HEK293T (cell line): ENCODE data around the gene TNIK.

Source experiments
- CTBP1 ChIP-seq: fragments of 450-650 bp; IDR thresholded peaks from 2 replicates; pipeline ENCODE4 v1.6.1; 2016; ENCODE audit warnings: borderline replicate concordance
- ELF4 ChIP-seq: fragments of 450-650 bp; IDR thresholded peaks from 2 replicates; pipeline ENCODE4 v1.6.1; 2017; ENCODE audit warnings: antibody characterized with exemption
- FOXK2 ChIP-seq: fragments of 450-650 bp; IDR thresholded peaks from 2 replicates; pipeline ENCODE4 v1.6.1; 2016; ENCODE audit warnings: mild to moderate bottlenecking
- FOXM1 ChIP-seq: fragments of 450-650 bp; IDR thresholded peaks from 2 replicates; pipeline ENCODE4 v1.6.1; 2017; ENCODE audit warnings: mild to moderate bottlenecking, borderline replicate concordance
- HDGF ChIP-seq: fragments of 450-650 bp; IDR thresholded peaks from 2 replicates; pipeline ENCODE4 v1.6.1; 2017; ENCODE audit warnings: antibody characterized with exemption, borderline replicate concordance
- LEF1 ChIP-seq: fragments of 450-650 bp; IDR thresholded peaks from 2 replicates; pipeline ENCODE4 v1.6.1; 2017; ENCODE audit warnings: mild to moderate bottlenecking, borderline replicate concordance
- SP1 ChIP-seq: fragments of 450-650 bp; IDR thresholded peaks from 2 replicates; pipeline ENCODE4 v1.6.1; 2017
- TARDBP ChIP-seq: fragments of 450-650 bp; IDR thresholded peaks from 2 replicates; pipeline ENCODE4 v1.6.1; 2016
- ZNF384 ChIP-seq: fragments of 450-650 bp; IDR thresholded peaks from 2 replicates; pipeline ENCODE4 v1.6.1; 2016
- TF ChIP-seq, protein P1 (sequence below): fragments of 450-650 bp; IDR thresholded peaks from 2 replicates; pipeline ENCODE4 v1.6.1; 2016

- TF ChIP-seq SP1 (no peak), TARDBP (no peak), ZNF384 (no peak), FOXM1 (no peak), FOXK2 (no peak), LEF1 (no peak), ELF4 (no peak), HDGF (no peak), CTBP1 (no peak)
- TF ChIP-seq, protein P1, sequence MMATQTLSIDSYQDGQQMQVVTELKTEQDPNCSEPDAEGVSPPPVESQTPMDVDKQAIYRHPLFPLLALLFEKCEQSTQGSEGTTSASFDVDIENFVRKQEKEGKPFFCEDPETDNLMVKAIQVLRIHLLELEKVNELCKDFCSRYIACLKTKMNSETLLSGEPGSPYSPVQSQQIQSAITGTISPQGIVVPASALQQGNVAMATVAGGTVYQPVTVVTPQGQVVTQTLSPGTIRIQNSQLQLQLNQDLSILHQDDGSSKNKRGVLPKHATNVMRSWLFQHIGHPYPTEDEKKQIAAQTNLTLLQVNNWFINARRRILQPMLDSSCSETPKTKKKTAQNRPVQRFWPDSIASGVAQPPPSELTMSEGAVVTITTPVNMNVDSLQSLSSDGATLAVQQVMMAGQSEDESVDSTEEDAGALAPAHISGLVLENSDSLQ = no peak
Measured at GRCh38 chr3:171354049-171354705, 106.0 kb downstream of the TNIK start.
